K562 (cell line): ENCODE data around the gene RNU1-2. TPM values are rescaled to one million over a fixed set of nuclear protein-coding genes. Genes with fewer than 3 reads are reported as not detected.
"Not testable (repeated sequence)": the region's sequence is repeated elsewhere in the genome, so short reads cannot be mapped to it uniquely, and the experiment has no call there.

Source experiments
- ATAC-seq: fragments of 200-7000 bp; cut with Tn5 transposase; 3 replicates; pipeline ENCODE4 v1.9.1; 2020; ENCODE audit warnings: moderate library complexity
- BruUV-seq: library from RNA; stranded (reverse); fragments of 400-500 nt; replicated peaks from 2 replicates; lab custom pipeline; 2021; lab: Mats Ljungman, UMichigan
- CTCF ChIA-PET: fragments of 300-600 bp; formaldehyde crosslinking; extraction: SDS; loops from one replicate; lab custom pipeline; 2021; ENCODE audit warnings: low intra/inter-chr PET ratio; lab: Yijun Ruan, JAX
- POLR2A ChIA-PET: fragments of 300-600, 350-650 bp; sonication (Branson Sonifier 250); formaldehyde crosslinking; extraction: SDS; loops from one replicate; lab custom pipeline; 2021; ENCODE audit warnings: antibody characterized with exemption, inconsistent platforms; lab: Yijun Ruan, JAX
- DNase-seq, 4 experiments: peaks; one replicate each; pipeline versions ENCODE4 v3.0.0 to v3.0.0-alpha.2; 2011 to 2018; ENCODE audit warnings: low spot score in 3 of 4, mixed read lengths in 3 of 4; ENCODE audit errors: extremely low read depth in 1 of 4
- FAIRE-seq: peaks from 2 replicates; lab custom pipeline; 2011; peaks lifted over from hg19 to GRCh38; lab: Jason Lieb, UNC
- H2AFZ ChIP-seq: 2 replicates; pipeline ENCODE4 v1.6.0; 2011; ENCODE audit warnings: low read depth, low read length, control low read depth, inconsistent platforms
- H3K27ac ChIP-seq: fragments of 200-600 bp; 3 replicates; pipeline ENCODE4 v1.8.0; 2011; ENCODE audit warnings: low read depth, mild to moderate bottlenecking, control low read depth, inconsistent platforms, low read length, moderate library complexity, mixed read lengths; ENCODE audit errors: extremely low read depth
- H3K27me3 ChIP-seq, 2 experiments: fragments of 300-600 bp in 1 of 2; 2 replicates in 1 of 2; 3 replicates in 1 of 2; pipeline versions ENCODE4 v1.6.0 to v1.8.0; 2011; ENCODE audit warnings: inconsistent platforms in 2 of 2, low read length in 2 of 2, mild to moderate bottlenecking in 1 of 2, mixed read lengths in 1 of 2, moderate library complexity in 1 of 2; ENCODE audit not compliant: control insufficient read depth in 2 of 2, insufficient read depth in 2 of 2
- H3K36me3 ChIP-seq: fragments of 300-600 bp; 3 replicates; pipeline ENCODE4 v1.8.0; 2011; ENCODE audit warnings: mild to moderate bottlenecking, low read length, inconsistent platforms; ENCODE audit not compliant: control insufficient read depth, insufficient read depth
- H3K4me1 ChIP-seq, 2 experiments: fragments of 200-600 bp in 1 of 2; replicated peaks in 1 of 2; 2 replicates in 1 of 2; 3 replicates in 1 of 2; pipeline versions ENCODE4 v1.5.1 to v1.8.0; 2011; ENCODE audit warnings: inconsistent platforms in 2 of 2, low read length in 2 of 2, mild to moderate bottlenecking in 1 of 2, mixed read lengths in 1 of 2, moderate library complexity in 1 of 2; ENCODE audit not compliant: control insufficient read depth in 2 of 2, insufficient read depth in 2 of 2
- H3K4me2 ChIP-seq: 2 replicates; pipeline ENCODE4 v1.6.1; 2011; ENCODE audit warnings: low read length, control low read depth, inconsistent platforms, mixed read lengths; ENCODE audit not compliant: insufficient read depth
- H3K4me3 ChIP-seq: fragments of 200-600 bp; sonication (generic), shearing (Covaris generic); 2 replicates; pipeline ENCODE4 v1.5.1; 2016; ENCODE audit warnings: control low read depth, inconsistent platforms
- H3K79me2 ChIP-seq: fragments of 200-600 bp; 3 replicates; pipeline ENCODE4 v1.8.0; 2011; ENCODE audit warnings: low read length, inconsistent platforms; ENCODE audit not compliant: control insufficient read depth, insufficient read depth
- H3K9ac ChIP-seq, 2 experiments: 2 replicates each; pipeline versions ENCODE4 v1.6.0 to v1.6.1; 2011; ENCODE audit warnings: low read depth in 2 of 2, low read length in 2 of 2, control low read depth in 1 of 2, inconsistent platforms in 1 of 2, mild to moderate bottlenecking in 1 of 2, mixed read lengths in 1 of 2; ENCODE audit not compliant: insufficient read depth in 1 of 2
- H3K9me1 ChIP-seq: one replicate; pipeline ENCODE4 v1.6.0; 2011; ENCODE audit warnings: inconsistent platforms, mild to moderate bottlenecking, low read length, moderate library complexity; ENCODE audit not compliant: control insufficient read depth, insufficient read depth
- H3K9me3 ChIP-seq: replicated peaks from 2 replicates; pipeline ENCODE4 v1.5.1; 2011; ENCODE audit warnings: low read depth, low read length, inconsistent platforms; ENCODE audit not compliant: control insufficient read depth, insufficient read depth
- H4K20me1 ChIP-seq: replicated peaks from 2 replicates; pipeline ENCODE4 v1.6.1; 2011; ENCODE audit warnings: low read length, inconsistent platforms, mixed read lengths; ENCODE audit not compliant: control insufficient read depth, insufficient read depth
- BCOR ChIP-seq: fragments of 450-650 bp; IDR thresholded peaks from 2 replicates; pipeline ENCODE4 v1.6.1; 2016
- POU5F1 ChIP-seq: fragments of 150-350 bp; IDR thresholded peaks from 2 replicates; pipeline ENCODE4 v1.6.1; 2014; ENCODE audit warnings: borderline replicate concordance, low read length, low read depth, mild to moderate bottlenecking; ENCODE audit not compliant: partially characterized antibody
- TAL1 ChIP-seq: fragments of 450-650 bp; IDR thresholded peaks from 2 replicates; pipeline ENCODE4 v1.6.1; 2016; ENCODE audit warnings: mild to moderate bottlenecking
- TBL1XR1 ChIP-seq, 2 experiments: IDR thresholded peaks; 2 replicates each; pipeline ENCODE4 v1.6.1; 2012; ENCODE audit warnings: improper control_type of control experiment in 2 of 2, low read length in 2 of 2, mild to moderate bottlenecking in 1 of 2
- TFAP4 ChIP-seq: sonication (generic); formaldehyde crosslinking; IDR thresholded peaks from 2 replicates; pipeline ENCODE4 v1.8.0; 2022; ENCODE audit warnings: missing genetic modification reagents, mild to moderate bottlenecking, moderate library complexity, borderline replicate concordance
- ZBTB33 ChIP-seq: sonication (generic); formaldehyde crosslinking; IDR thresholded peaks from 2 replicates; pipeline ENCODE4 v1.8.1; 2023; ENCODE audit warnings: mild to moderate bottlenecking, missing genetic modification reagents
- ZBTB7A ChIP-seq: IDR thresholded peaks from 2 replicates; pipeline ENCODE4 v1.6.1; 2011; ENCODE audit warnings: low read depth, mild to moderate bottlenecking, low read length, moderate library complexity, borderline replicate concordance; ENCODE audit not compliant: control insufficient read depth
- ZFP36 ChIP-seq: fragments of 150-350 bp; IDR thresholded peaks from 2 replicates; pipeline ENCODE4 v1.6.1; 2018; ENCODE audit warnings: low read length, low read depth; ENCODE audit not compliant: partially characterized antibody
- ZNF764 ChIP-seq: fragments of 250-450 bp; sonication (Bioruptor Pico); IDR thresholded peaks from 2 replicates; pipeline ENCODE4 v1.4.0; 2020; ENCODE audit warnings: low read depth, mild to moderate bottlenecking, moderate library complexity
- WGBS: fragments of 100-300 bp; shearing (Covaris generic); methylation state at CpG from one replicate; pipeline ENCODE4 v1.1.6; 2016; ENCODE audit warnings: low coverage, mixed read lengths; ENCODE audit not compliant: insufficient coverage; ENCODE audit errors: missing lambda C conversion rate; 5-methylcytosine and 5-hydroxymethylcytosine counted together
- in situ Hi-C: fragments of 300-500 bp; cut with MboI; formaldehyde crosslinking; loops from 4 replicates; pipeline ENCODE4 v1.15.0; 2018; ENCODE audit warnings: inconsistent platforms, mixed read lengths
- intact Hi-C: fragments of 100-400 bp; cut with micrococcal nuclease; formaldehyde crosslinking; loops from 2 replicates; pipeline ENCODE4 v1.14.2; 2022
- polyA plus RNA-seq, 8 experiments: library from polyadenylated mRNA; depleted of rRNA in 4 of 8; stranded (reverse) in 5 of 8; unstranded in 3 of 8; fragments of >200 nt; fragmentation: Nextera tagmentation in 2 of 8; fragmentation: Illumina TruSeq in 1 of 8; extraction: Ambion mirVana in 2 of 8; extraction: Trizol in 1 of 8; gene quantifications; 2 replicates each; pipeline versions ENCODE4 v1.2.1 to v1.2.3, GENCODE V29; 2011 to 2014; ENCODE audit warnings: inconsistent platforms in 1 of 8, missing spikeins in 1 of 8
- total RNA-seq, 7 experiments: library from RNA; depleted of rRNA in 6 of 7; stranded (reverse); fragments of >200 nt in 6 of 7; fragmentation: Illumina TruSeq in 2 of 7; extraction: Trizol in 2 of 7; gene quantifications; 2 replicates each; pipeline versions ENCODE4 v1.2.1 to v1.2.3, GENCODE V29; 2011 to 2021; ENCODE audit warnings: low replicate concordance in 1 of 7

Gene RNU1-2
- total and polyA plus RNA-seq, 9 of the 15 experiments (the other 6 are each of a cell fraction or from before 2014, with no cell fraction given): under 0.01 to 32,823 (median 2,538) TPM; not detected in 4

GRCh38 chr1:16936580-16936979 lies 40.8 kb downstream of the RNU1-2 start:
- ATAC-seq, H3K9ac ChIP-seq, H3K9me1 ChIP-seq, H4K20me1 ChIP-seq, BruUV-seq, CTCF ChIA-PET, H3K4me2 ChIP-seq, intact Hi-C loops, H3K36me3 ChIP-seq, H3K27ac ChIP-seq, H3K4me3 ChIP-seq, H3K79me2 ChIP-seq, in situ Hi-C loops, FAIRE-seq, H3K27me3 ChIP-seq, H2AFZ ChIP-seq, H3K9me3 ChIP-seq: not testable (repeated sequence)
- 77% methylated on average over 11 of the region's 16 CpGs for WGBS
- POLR2A ChIA-PET: interaction anchor here (0.6 to 0.9 kb wide), 2 partner anchors 32 to 40 kb away, joined by 3 read pairs; no protein-coding TSS in a partner anchor
- H3K4me1 ChIP-seq: peaks cover 0 to 24% of the 10 kb centered on the region in 2 experiments; a peak in 2 of 5 replicates
- DNase-seq: peak in 1 of 4 experiments; percentile 2

GRCh38 chr1:16938351-16939321 lies 42.9 kb downstream of the RNU1-2 start:
- H3K27me3 ChIP-seq: no peaks in the 10 kb centered on the region
- DNase-seq: peak in 1 of 4 experiments; percentile 30
- H4K20me1 ChIP-seq: no peaks in the 10 kb centered on the region
- WGBS: 41% methylated on average over 44 of the region's 51 CpGs
- CTCF ChIA-PET: no interaction called here
- H3K9me3 ChIP-seq: no peaks in the 10 kb centered on the region
- H3K36me3 ChIP-seq: no peaks in the 10 kb centered on the region
- no peaks in the 10 kb centered on the region for H3K9me1 ChIP-seq
- no peak overlapping the region for H3K4me2 ChIP-seq
- TF ChIP-seq TFAP4 (CRISPR knock-in tag) (0 out of 2 replicates have a peak, but pooled peaks have one; percentile 18), POU5F1 (no peak), TAL1 (no peak), ZBTB33 (CRISPR knock-in tag) (peak; percentile 76), ZNF764 (CRISPR knock-in tag) (no peak), ZFP36 (peak; percentile 94), BCOR (peak; percentile 22; the same call in 1 of the 2 replicates), ZBTB7A (peak; percentile 39; the same call in 1 of the 2 replicates), TBL1XR1 (IDR thresholded peaks at IDR 0.05; ENCODE audit: low read length in 2 of 2) (no peak)
- TF ChIP-seq, all 486 proteins: peak for 5
- intact Hi-C loops: no loop called here
- Histone ChIP-seq H3K27ac (no peak overlapping the region), H3K4me1 (peaks cover 0 to 24% of the 10 kb centered on the region in 2 experiments; a peak in 2 of 5 replicates), H2AFZ (no peak overlapping the region), H3K9ac (peak overlapping the region in 1 of 2 experiments; percentile 14; a peak in 2 of 4 replicates), H3K4me3 (no peak overlapping the region), H3K79me2 (no peaks in the 10 kb centered on the region)
- FAIRE-seq: no peak
- in situ Hi-C loops: no loop called here
- POLR2A ChIA-PET: interaction anchor here (0.7 to 1.4 kb wide), 4 partner anchors 8 to 825 kb away, joined by 3 to 4 read pairs (median 4); no protein-coding TSS in a partner anchor
- ATAC-seq: peak; percentile 67
- BruUV-seq: no TSS peak
